Pancreas (tissue), 10 donors: Measurements from ENCODE around the gene ANO1. TPM values are rescaled to one million over a fixed set of nuclear protein-coding genes. Genes with fewer than 3 reads are reported as not detected.

ENCODE experiments used
- ATAC-seq, 4 donors: fragments of 200-7000 bp; cut with Tn5 transposase; one replicate each; pipeline versions ENCODE4 v1.8.0 to v1.9.1; 2020; ENCODE audit warnings: mild to moderate bottlenecking in 4 of 4, moderate library complexity in 4 of 4
- DNase-seq, 6 donors: peaks; one replicate each; pipeline ENCODE4 v3.0.0-alpha.2; 2020
- FAIRE-seq: peaks from 2 replicates; lab custom pipeline; 2012; peaks lifted over from hg19 to GRCh38; lab: Jason Lieb, UNC
- H3K27ac ChIP-seq, 4 donors: fragments of 200-600 bp; sonication (generic); 1 replicate in 3 of 4; 2 replicates in 1 of 4; pipeline versions ENCODE4 v1.5.0 to v1.8.0; 2020
- H3K27me3 ChIP-seq, 4 donors: fragments of 200-600 bp; one replicate each; pipeline ENCODE4 v1.8.0; 2021
- H3K36me3 ChIP-seq, 3 donors: fragments of 200-600 bp; sonication (generic) in 1 of 3; one replicate each; pipeline versions ENCODE4 v1.5.0 to v1.8.0; 2020 to 2021
- H3K4me1 ChIP-seq, 3 donors: fragments of 200-600 bp; one replicate each; pipeline ENCODE4 v1.8.0; 2021
- H3K4me3 ChIP-seq, 4 donors: fragments of 200-600 bp; sonication (generic) in 2 of 4; one replicate each; pipeline versions ENCODE4 v1.5.0 to v1.8.0; 2020 to 2021
- H3K9me3 ChIP-seq, 4 donors: fragments of 200-600 bp; one replicate each; pipeline ENCODE4 v1.8.0; 2021
- WGBS, 2 donors: extraction: QIAGEN DNeasy Blood & Tissue Kit; methylation state at CpG; one replicate each; pipeline ENCODE4 v1.1.7; 2013; 5-methylcytosine and 5-hydroxymethylcytosine counted together
- intact Hi-C, 3 donors: fragments of 100-400 bp; cut with DNase I; formaldehyde crosslinking; loops; one replicate each; pipeline versions ENCODE4 v1.11.1 to v1.14.2; 2022
- polyA plus RNA-seq, 2 donors: library from polyadenylated mRNA; stranded (reverse); fragments of 200-250 nt; gene quantifications; one replicate each; pipeline ENCODE4 v1.2.3, GENCODE V29; 2013
- total RNA-seq, 6 donors: library from RNA; stranded (reverse); fragmentation: NEBNext Ultra II Directional in 4 of 6; extraction: Animal tissue kit (Norgen Biotek cat#: 25700) in 4 of 6; gene quantifications; one replicate each; pipeline versions ENCODE4 v1.2.1 to v1.2.4, GENCODE V29; 2021 to 2023
- TF ChIP-seq, protein P1 (sequence below), 4 donors: fragments of 200-600 bp; sonication (generic) in 3 of 4; IDR thresholded peaks; one replicate each; pipeline versions ENCODE4 v1.5.0 to v1.8.0; 2021; ENCODE audit warnings: antibody characterized with exemption in 4 of 4
- donor health status: healthy with polysubstance abuse.
- donor health status: DM: no; HTN: no; CAD: no; lungs with moderate emphysema.
- donor health status: DM: no; HTN: no; CAD: no.
- donor health status: control.
- donor health status: control.
- donor health status: Bipolar disorder and iron deficiency.
- donor health status: DM: yes; HTN: yes; CAD: no.
- donor health status: DM: no; HTN: no; CAD: no.
- donor health status: DM: no; HTN: no; CAD: no.
- donor health status: DM: yes; HTN: yes; CAD: no.

ANO1 gene
- total and polyA plus RNA-seq, 8 donors = 1.5 to 12.4 (median 5.1) TPM

DNA sequence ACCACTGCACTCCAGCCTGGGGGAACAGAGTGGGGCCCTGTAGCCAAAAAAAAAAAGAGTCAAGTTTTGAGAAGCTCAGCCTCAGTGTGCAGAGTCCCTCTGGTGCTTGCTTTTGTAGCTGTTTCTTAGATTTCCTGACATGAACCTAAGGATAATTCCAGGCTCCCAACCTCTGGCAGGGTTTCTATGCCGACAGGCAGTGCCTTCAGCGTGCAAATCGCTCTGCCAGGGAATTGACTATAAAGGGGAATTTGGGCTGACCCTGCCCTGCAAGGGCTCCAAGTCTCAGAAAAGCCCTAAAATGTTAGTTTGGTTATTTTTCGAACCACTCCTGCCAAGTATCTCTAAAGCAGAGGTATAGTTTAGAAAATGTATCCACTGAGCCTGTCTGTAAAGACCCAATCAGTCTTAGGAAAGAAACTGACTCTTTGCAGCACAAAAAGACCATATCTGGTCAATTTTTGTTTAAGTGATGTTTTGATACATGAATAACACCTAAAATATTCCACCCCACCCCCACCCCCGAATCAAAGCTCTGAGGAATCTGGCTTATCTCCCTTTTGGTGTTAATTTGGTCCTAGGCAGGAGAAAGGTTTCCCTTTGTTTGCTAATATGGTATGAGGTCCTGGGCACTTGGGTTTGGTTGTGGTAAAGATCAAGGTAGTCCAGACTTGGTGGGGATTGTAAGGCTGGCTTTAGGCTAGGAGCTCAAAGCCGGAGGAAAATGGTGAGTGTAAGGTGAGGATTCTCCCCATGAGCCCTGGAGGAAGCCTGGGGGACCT lies 49.7 kb downstream of the ANO1 start:
- H3K4me3 ChIP-seq = no peak overlapping the region
- intact Hi-C loops = no loop called here
- no peaks in the 10 kb centered on the region for H3K9me3 ChIP-seq
- no peaks in the 10 kb centered on the region for H3K27me3 ChIP-seq
- DNase-seq (peak in 1 of 6 donors; percentile 13), FAIRE-seq (no peak), ATAC-seq (no peak)
- 72% methylated on average over 6 of the region's 6 CpGs for WGBS, 2 donors
- no peaks in the 10 kb centered on the region for H3K36me3 ChIP-seq
- H3K27ac ChIP-seq = no peak overlapping the region
- H3K4me1 ChIP-seq = no peaks in the 10 kb centered on the region
- TF ChIP-seq, protein P1, sequence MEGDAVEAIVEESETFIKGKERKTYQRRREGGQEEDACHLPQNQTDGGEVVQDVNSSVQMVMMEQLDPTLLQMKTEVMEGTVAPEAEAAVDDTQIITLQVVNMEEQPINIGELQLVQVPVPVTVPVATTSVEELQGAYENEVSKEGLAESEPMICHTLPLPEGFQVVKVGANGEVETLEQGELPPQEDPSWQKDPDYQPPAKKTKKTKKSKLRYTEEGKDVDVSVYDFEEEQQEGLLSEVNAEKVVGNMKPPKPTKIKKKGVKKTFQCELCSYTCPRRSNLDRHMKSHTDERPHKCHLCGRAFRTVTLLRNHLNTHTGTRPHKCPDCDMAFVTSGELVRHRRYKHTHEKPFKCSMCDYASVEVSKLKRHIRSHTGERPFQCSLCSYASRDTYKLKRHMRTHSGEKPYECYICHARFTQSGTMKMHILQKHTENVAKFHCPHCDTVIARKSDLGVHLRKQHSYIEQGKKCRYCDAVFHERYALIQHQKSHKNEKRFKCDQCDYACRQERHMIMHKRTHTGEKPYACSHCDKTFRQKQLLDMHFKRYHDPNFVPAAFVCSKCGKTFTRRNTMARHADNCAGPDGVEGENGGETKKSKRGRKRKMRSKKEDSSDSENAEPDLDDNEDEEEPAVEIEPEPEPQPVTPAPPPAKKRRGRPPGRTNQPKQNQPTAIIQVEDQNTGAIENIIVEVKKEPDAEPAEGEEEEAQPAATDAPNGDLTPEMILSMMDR (IDR thresholded peaks at IDR 0.05) = no peak

DNA sequence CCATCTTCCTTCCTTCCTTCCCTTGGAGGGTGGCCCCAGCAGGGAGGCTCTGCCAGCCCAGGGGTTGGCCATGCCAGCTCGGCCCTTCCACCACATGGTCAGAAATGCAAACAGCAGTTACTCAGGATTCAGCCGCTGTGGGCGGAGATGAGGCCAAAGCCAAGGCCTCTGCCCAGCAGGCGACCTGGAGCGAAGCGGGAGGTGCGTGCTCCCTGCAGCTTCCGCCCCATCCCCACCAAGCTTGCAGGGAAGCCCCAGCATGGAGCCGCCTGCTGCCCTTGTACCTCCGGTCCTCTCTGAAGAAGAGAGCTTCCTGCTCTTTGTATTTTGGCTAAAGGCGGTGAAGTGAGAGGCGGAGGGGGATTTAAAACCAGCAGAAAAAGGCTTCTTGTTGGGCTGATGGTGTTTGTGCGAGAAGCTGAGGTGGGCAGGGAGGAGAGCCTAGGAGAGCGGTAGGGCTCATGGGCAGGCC lies 50.4 kb downstream of the ANO1 start:
- peak in 2 of 4 donors; percentile 66 to 76 for ATAC-seq
- TF ChIP-seq, protein P1 (IDR thresholded peaks at IDR 0.05) = no peak
- intact Hi-C loops = no loop called here
- H3K36me3 ChIP-seq = no peaks in the 10 kb centered on the region
- peak in 1 of 6 donors; percentile 40 for DNase-seq
- H3K27me3 ChIP-seq = no peaks in the 10 kb centered on the region
- no peaks in the 10 kb centered on the region for H3K9me3 ChIP-seq
- no peak overlapping the region for H3K4me3 ChIP-seq
- FAIRE-seq = no peak
- H3K4me1 ChIP-seq = no peaks in the 10 kb centered on the region
- WGBS, 2 donors = 74 to 75% methylated on average over 14 of the region's 14 CpGs
- no peak overlapping the region for H3K27ac ChIP-seq

GRCh38 chr11:70129051-70129592 lies 51.0 kb downstream of the ANO1 start:
- FAIRE-seq (no peak), DNase-seq (peak in 1 of 6 donors; percentile 7), ATAC-seq (no peak)
- Histone ChIP-seq H3K27me3 (no peaks in the 10 kb centered on the region), H3K9me3 (no peaks in the 10 kb centered on the region), H3K27ac (no peak overlapping the region), H3K36me3 (no peaks in the 10 kb centered on the region), H3K4me1 (no peaks in the 10 kb centered on the region), H3K4me3 (no peak overlapping the region)
- intact Hi-C loops = no loop called here
- 56 to 64% methylated on average over 17 of the region's 17 CpGs for WGBS, 2 donors
- TF ChIP-seq, protein P1 (IDR thresholded peaks at IDR 0.05) = no peak

DNA sequence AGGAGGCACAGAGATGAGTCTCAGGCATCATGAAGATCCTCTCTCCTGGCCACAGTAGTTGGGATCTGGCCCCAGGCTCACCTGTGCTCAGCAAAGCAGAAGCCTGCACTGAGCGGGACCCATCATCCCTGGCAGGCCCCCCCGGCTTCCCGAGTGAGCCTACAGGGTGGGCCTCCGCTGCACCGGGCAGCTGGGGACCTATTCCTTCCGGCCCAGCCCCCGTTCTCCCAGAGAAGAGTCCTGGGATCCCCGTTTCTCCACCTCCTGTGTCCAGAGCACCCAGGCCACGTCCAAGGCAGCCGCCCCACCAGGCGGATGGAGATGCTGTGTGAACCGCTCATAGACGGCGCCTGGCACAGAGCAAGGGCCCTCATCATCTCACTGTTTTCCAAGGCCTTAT lies 52.5 kb downstream of the ANO1 start:
- Histone ChIP-seq H3K4me1 (no peaks in the 10 kb centered on the region), H3K27me3 (no peaks in the 10 kb centered on the region), H3K27ac (no peak overlapping the region), H3K9me3 (no peaks in the 10 kb centered on the region), H3K4me3 (no peak overlapping the region), H3K36me3 (no peaks in the 10 kb centered on the region)
- peak in 1 of 6 donors; percentile 36 for DNase-seq
- TF ChIP-seq, protein P1 (IDR thresholded peaks at IDR 0.05) = no peak
- intact Hi-C loops = no loop called here
- no peak for ATAC-seq
- FAIRE-seq = no peak
- 80 to 86% methylated on average over 14 of the region's 14 CpGs for WGBS, 2 donors
